ENCODE data around the gene RAB41.

RAB41 gene

GRCh38 chrX:70253377-70254062 is 28.5 kb upstream of the RAB41 start:
- no peak overlapping the region for H4K8ac ChIP-seq (ENCODE audit: low read depth, low read length)
- no peak overlapping the region for H3K9ac ChIP-seq (ENCODE audit: low read depth, low read length, poor library complexity)
- H3K4me2 ChIP-seq (ENCODE audit: insufficient read depth, low read length, poor library complexity, severe bottlenecking) = no peak overlapping the region
- H4K91ac ChIP-seq (ENCODE audit: low read depth, low read length, poor library complexity) = no peak overlapping the region
- H3K27me3 ChIP-seq (ENCODE audit: control insufficient read depth in 3 of 3, insufficient read depth in 3 of 3, low read depth in 1 of 3, low read length in 3 of 3) = no peaks in the 10 kb centered on the region
- H2BK120ac ChIP-seq (ENCODE audit: low read depth, low read length) = no peak overlapping the region
- no peak for DNase-seq (ENCODE audit: low spot score)
- H3K4me3 ChIP-seq (ENCODE audit: low read length in 2 of 2) = no peak overlapping the region
- no peaks in the 10 kb centered on the region for H3K9me3 ChIP-seq (replicated peaks in 1 of 2; ENCODE audit: control insufficient read depth in 2 of 2, insufficient read depth in 1 of 2, low read depth in 1 of 2, low read length in 2 of 2)
- H3K23ac ChIP-seq (ENCODE audit: low read depth, low read length, poor library complexity) = no peak overlapping the region
- no peak overlapping the region for H3K18ac ChIP-seq (ENCODE audit: low read length)
- H2BK5ac ChIP-seq (ENCODE audit: low read length) = no peak overlapping the region
- H3K36me3 ChIP-seq (replicated peaks in 1 of 2; ENCODE audit: control insufficient read depth in 2 of 2, insufficient read depth in 2 of 2, low read length in 2 of 2) = no peaks in the 10 kb centered on the region
- H3K4ac ChIP-seq (ENCODE audit: low read length) = no peak overlapping the region
- no peaks in the 10 kb centered on the region for H3K79me1 ChIP-seq (ENCODE audit: low read depth, low read length)
- WGBS, 2 donors (ENCODE audit: extremely low coverage in 2 of 2, insufficient read length in 2 of 2, insufficient replicate concordance in 1 of 2) = no CpG with 5 or more reads among the region's 3 CpGs
- H2AK5ac ChIP-seq (ENCODE audit: low read depth, low read length) = no peak overlapping the region
- H3K27ac ChIP-seq (replicated peaks; ENCODE audit: low read length) = no peak overlapping the region
- H2BK12ac ChIP-seq (ENCODE audit: low read length) = no peak overlapping the region
- H3K4me1 ChIP-seq (ENCODE audit: control insufficient read depth in 2 of 2, insufficient read depth in 1 of 2, low read depth in 1 of 2, low read length in 2 of 2) = no peaks in the 10 kb centered on the region
- no peak overlapping the region for H2BK15ac ChIP-seq (ENCODE audit: low read length)
- H2AFZ ChIP-seq (ENCODE audit: low read length) = no peak overlapping the region
- no peak overlapping the region for H3K14ac ChIP-seq (ENCODE audit: low read length)

- H2BK15ac ChIP-seq (ENCODE audit: low read length) = no peak overlapping the region
- WGBS, 2 donors (ENCODE audit: extremely low coverage in 2 of 2, insufficient read length in 2 of 2, insufficient replicate concordance in 1 of 2) = no CpG with 5 or more reads among the region's 1 CpG
- H2BK5ac ChIP-seq (ENCODE audit: low read length) = no peak overlapping the region
- H3K27ac ChIP-seq (replicated peaks; ENCODE audit: low read length) = no peak overlapping the region
- no peak overlapping the region for H3K18ac ChIP-seq (ENCODE audit: low read length)
- H2AK5ac ChIP-seq (ENCODE audit: low read depth, low read length) = no peak overlapping the region
- H2BK12ac ChIP-seq (ENCODE audit: low read length) = no peak overlapping the region
- no peak overlapping the region for H3K9ac ChIP-seq (ENCODE audit: low read depth, low read length, poor library complexity)
- H3K4ac ChIP-seq (ENCODE audit: low read length) = no peak overlapping the region
- H3K27me3 ChIP-seq (ENCODE audit: control insufficient read depth in 3 of 3, insufficient read depth in 3 of 3, low read depth in 1 of 3, low read length in 3 of 3) = no peaks in the 10 kb centered on the region
- H3K23ac ChIP-seq (ENCODE audit: low read depth, low read length, poor library complexity) = no peak overlapping the region
- no peak overlapping the region for H3K4me2 ChIP-seq (ENCODE audit: insufficient read depth, low read length, poor library complexity, severe bottlenecking)
- no peaks in the 10 kb centered on the region for H3K4me1 ChIP-seq (ENCODE audit: control insufficient read depth in 2 of 2, insufficient read depth in 1 of 2, low read depth in 1 of 2, low read length in 2 of 2)
- no peak overlapping the region for H4K91ac ChIP-seq (ENCODE audit: low read depth, low read length, poor library complexity)
- H3K9me3 ChIP-seq (replicated peaks in 1 of 2; ENCODE audit: control insufficient read depth in 2 of 2, insufficient read depth in 1 of 2, low read depth in 1 of 2, low read length in 2 of 2) = no peaks in the 10 kb centered on the region
- H2BK120ac ChIP-seq (ENCODE audit: low read depth, low read length) = no peak overlapping the region
- no peak overlapping the region for H3K14ac ChIP-seq (ENCODE audit: low read length)
- no peak overlapping the region for H3K4me3 ChIP-seq (ENCODE audit: low read length in 2 of 2)
- DNase-seq (ENCODE audit: low spot score) = no peak
- no peak overlapping the region for H2AFZ ChIP-seq (ENCODE audit: low read length)
- H3K79me1 ChIP-seq (ENCODE audit: low read depth, low read length) = no peaks in the 10 kb centered on the region
- H3K36me3 ChIP-seq (replicated peaks in 1 of 2; ENCODE audit: control insufficient read depth in 2 of 2, insufficient read depth in 2 of 2, low read length in 2 of 2) = no peaks in the 10 kb centered on the region
- H4K8ac ChIP-seq (ENCODE audit: low read depth, low read length) = no peak overlapping the region
Measured at GRCh38 chrX:70254063-70254400, 27.9 kb upstream of the RAB41 start.

- WGBS, 2 donors (ENCODE audit: extremely low coverage in 2 of 2, insufficient read length in 2 of 2, insufficient replicate concordance in 1 of 2) = no CpG with 5 or more reads among the region's 3 CpGs
Measured at GRCh38 chrX:70254909-70255308, 27.1 kb upstream of the RAB41 start.

GRCh38 chrX:70255452-70255851 is 26.5 kb upstream of the RAB41 start:
- H3K18ac ChIP-seq (ENCODE audit: low read length) = no peak overlapping the region
- no peak overlapping the region for H2BK120ac ChIP-seq (ENCODE audit: low read depth, low read length)
- no peak overlapping the region for H2BK5ac ChIP-seq (ENCODE audit: low read length)
- H3K9me3 ChIP-seq (replicated peaks in 1 of 2; ENCODE audit: control insufficient read depth in 2 of 2, insufficient read depth in 1 of 2, low read depth in 1 of 2, low read length in 2 of 2) = no peaks in the 10 kb centered on the region
- H3K27ac ChIP-seq (replicated peaks; ENCODE audit: low read length) = no peak overlapping the region
- no peaks in the 10 kb centered on the region for H3K27me3 ChIP-seq (ENCODE audit: control insufficient read depth in 3 of 3, insufficient read depth in 3 of 3, low read depth in 1 of 3, low read length in 3 of 3)
- no peak overlapping the region for H3K4me2 ChIP-seq (ENCODE audit: insufficient read depth, low read length, poor library complexity, severe bottlenecking)
- no peak overlapping the region for H3K4me3 ChIP-seq (ENCODE audit: low read length in 2 of 2)
- H3K9ac ChIP-seq (ENCODE audit: low read depth, low read length, poor library complexity) = no peak overlapping the region
- H4K8ac ChIP-seq (ENCODE audit: low read depth, low read length) = no peak overlapping the region
- no peak overlapping the region for H3K23ac ChIP-seq (ENCODE audit: low read depth, low read length, poor library complexity)
- no peak overlapping the region for H3K14ac ChIP-seq (ENCODE audit: low read length)
- H4K91ac ChIP-seq (ENCODE audit: low read depth, low read length, poor library complexity) = no peak overlapping the region
- no peak overlapping the region for H2BK15ac ChIP-seq (ENCODE audit: low read length)
- WGBS, 2 donors (ENCODE audit: extremely low coverage in 2 of 2, insufficient read length in 2 of 2, insufficient replicate concordance in 1 of 2) = no CpG with 5 or more reads among the region's 2 CpGs
- H3K36me3 ChIP-seq (replicated peaks in 1 of 2; ENCODE audit: control insufficient read depth in 2 of 2, insufficient read depth in 2 of 2, low read length in 2 of 2) = no peaks in the 10 kb centered on the region
- no peaks in the 10 kb centered on the region for H3K79me1 ChIP-seq (ENCODE audit: low read depth, low read length)
- H2BK12ac ChIP-seq (ENCODE audit: low read length) = no peak overlapping the region
- no peaks in the 10 kb centered on the region for H3K4me1 ChIP-seq (ENCODE audit: control insufficient read depth in 2 of 2, insufficient read depth in 1 of 2, low read depth in 1 of 2, low read length in 2 of 2)
- H2AFZ ChIP-seq (ENCODE audit: low read length) = no peak overlapping the region
- DNase-seq (ENCODE audit: low spot score) = no peak
- H3K4ac ChIP-seq (ENCODE audit: low read length) = no peak overlapping the region
- no peak overlapping the region for H2AK5ac ChIP-seq (ENCODE audit: low read depth, low read length)

More at GRCh38 chrX:70254909-70255308, 27.1 kb upstream of the RAB41 start:
- DNase-seq (ENCODE audit: low spot score) = no peak
- Histone ChIP-seq H3K9ac (ENCODE audit: low read depth, low read length, poor library complexity) (no peak overlapping the region), H2BK15ac (ENCODE audit: low read length) (no peak overlapping the region), H4K8ac (ENCODE audit: low read depth, low read length) (no peak overlapping the region), H2BK12ac (ENCODE audit: low read length) (no peak overlapping the region), H2BK120ac (ENCODE audit: low read depth, low read length) (no peak overlapping the region), H4K91ac (ENCODE audit: low read depth, low read length, poor library complexity) (no peak overlapping the region), H3K18ac (ENCODE audit: low read length) (no peak overlapping the region), H2BK5ac (ENCODE audit: low read length) (no peak overlapping the region), H2AK5ac (ENCODE audit: low read depth, low read length) (no peak overlapping the region), H3K14ac (ENCODE audit: low read length) (no peak overlapping the region), H3K4me1 (ENCODE audit: control insufficient read depth in 2 of 2, insufficient read depth in 1 of 2, low read depth in 1 of 2, low read length in 2 of 2) (no peaks in the 10 kb centered on the region), H2AFZ (ENCODE audit: low read length) (no peak overlapping the region), H3K27me3 (ENCODE audit: control insufficient read depth in 3 of 3, insufficient read depth in 3 of 3, low read depth in 1 of 3, low read length in 3 of 3) (no peaks in the 10 kb centered on the region), H3K4me2 (ENCODE audit: insufficient read depth, low read length, poor library complexity, severe bottlenecking) (no peak overlapping the region), H3K4ac (ENCODE audit: low read length) (no peak overlapping the region), H3K23ac (ENCODE audit: low read depth, low read length, poor library complexity) (no peak overlapping the region), H3K4me3 (ENCODE audit: low read length in 2 of 2) (no peak overlapping the region), H3K27ac (replicated peaks; ENCODE audit: low read length) (no peak overlapping the region), H3K9me3 (replicated peaks in 1 of 2; ENCODE audit: control insufficient read depth in 2 of 2, insufficient read depth in 1 of 2, low read depth in 1 of 2, low read length in 2 of 2) (no peaks in the 10 kb centered on the region), H3K79me1 (ENCODE audit: low read depth, low read length) (no peaks in the 10 kb centered on the region), H3K36me3 (replicated peaks in 1 of 2; ENCODE audit: control insufficient read depth in 2 of 2, insufficient read depth in 2 of 2, low read length in 2 of 2) (no peaks in the 10 kb centered on the region)

All from neuronal stem cell (in vitro differentiated cells).